Amniotic stem cell (primary cell): ENCODE measurements around the gene ETF1.

ENCODE experiments used
- DNase-seq: peaks from one replicate; lab custom pipeline; 2025; lab: John Stamatoyannopoulos, UW

ETF1 gene

GRCh38 chr5:138542956-138543729, at the start of gene ETF1:
Gene ETF1, minus strand, starts transcription at chr5:138543236. Its CDS starts 318 bp downstream, at chr5:138542918.
- peak; percentile 100 for DNase-seq

- DNase-seq, result no peak
Observed at GRCh38 chr5:138588013-138588788, 45.2 kb upstream of the ETF1 start.

- DNase-seq, result no peak
Observed at GRCh38 chr5:138585157-138585556, 42.1 kb upstream of the ETF1 start.

GRCh38 chr5:138583984-138584637, 41.1 kb upstream of the ETF1 start:
- no peak for DNase-seq

- DNase-seq, result no peak
Observed at GRCh38 chr5:138582959-138583358, 39.9 kb upstream of the ETF1 start.

- no peak for DNase-seq
Observed at GRCh38 chr5:138580777-138581176, 37.7 kb upstream of the ETF1 start.

- DNase-seq, result no peak
Observed at GRCh38 chr5:138580001-138580400, 37.0 kb upstream of the ETF1 start.

- DNase-seq, result no peak
Observed at GRCh38 chr5:138579517-138579863, 36.5 kb upstream of the ETF1 start.

- no peak for DNase-seq
Observed at GRCh38 chr5:138577452-138577851, 34.4 kb upstream of the ETF1 start.

GRCh38 chr5:138575194-138576015, 32.4 kb upstream of the ETF1 start, which contains the start of gene HSPA9:
Gene HSPA9, minus strand, starts transcription at chr5:138575401. Its CDS starts 83 bp downstream, at chr5:138575318.
- DNase-seq, result peak; percentile 96

GRCh38 chr5:138574744-138575193, 31.7 kb upstream of the ETF1 start:
- DNase-seq, result peak; percentile 15

GRCh38 chr5:138573949-138574670, 31.1 kb upstream of the ETF1 start:
- DNase-seq, result no peak

- no peak for DNase-seq
Observed at GRCh38 chr5:138573223-138573622, 30.2 kb upstream of the ETF1 start.

- DNase-seq, result no peak
Observed at GRCh38 chr5:138570871-138571270, 27.8 kb upstream of the ETF1 start.

- no peak for DNase-seq
Observed at GRCh38 chr5:138569782-138570181, 26.7 kb upstream of the ETF1 start.

GRCh38 chr5:138568061-138568824, 25.2 kb upstream of the ETF1 start:
- DNase-seq, result no peak

- DNase-seq, result no peak
Observed at GRCh38 chr5:138566792-138567191, 23.8 kb upstream of the ETF1 start.

- no peak for DNase-seq
Observed at GRCh38 chr5:138565100-138565821, 22.2 kb upstream of the ETF1 start.

- DNase-seq, result no peak
Observed at GRCh38 chr5:138564242-138564641, 21.2 kb upstream of the ETF1 start.
